ENCODE measurements around the gene JPT1.
"Not testable (repeated sequence)": the region's sequence is repeated elsewhere in the genome, so short reads cannot be mapped to it uniquely, and the experiment has no call there.

JPT1 gene

DNA sequence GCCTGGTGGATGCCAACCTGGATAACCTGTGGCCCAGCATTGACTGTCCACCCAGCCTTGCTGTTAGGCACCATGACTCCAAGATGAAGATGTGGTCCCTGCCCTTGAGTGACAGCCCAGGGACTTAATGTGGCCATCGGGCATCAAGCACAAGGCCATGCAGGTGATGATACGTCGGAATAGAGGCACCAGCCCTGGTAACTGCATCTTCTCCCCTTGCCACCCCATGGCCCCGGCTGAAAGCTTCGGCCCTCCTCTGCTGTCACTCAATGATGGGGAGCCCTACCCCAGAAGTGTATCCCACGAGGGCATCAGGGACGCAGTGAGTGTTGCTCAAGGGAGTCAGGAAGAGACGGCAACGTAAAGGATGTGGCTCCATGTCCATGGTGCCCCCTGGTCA lies 24.7 kb downstream of the JPT1 start:
- Histone ChIP-seq H3K27me3 (ENCODE audit: insufficient read depth, low read length, poor library complexity) (no peaks in the 10 kb centered on the region), H3K79me2 (ENCODE audit: insufficient read depth, low read length) (peaks cover 32% of the 10 kb centered on the region), H3K4me2 (ENCODE audit: insufficient read depth, low read length) (peak overlapping the region; percentile 83; the same call in 1 of the 2 replicates), H4K20me1 (ENCODE audit: insufficient read depth, low read length) (peaks cover 16% of the 10 kb centered on the region), H3K9ac (ENCODE audit: low read depth, low read length) (no peak overlapping the region), H3K9me3 (ENCODE audit: insufficient read depth, low read length, severe bottlenecking) (no peaks in the 10 kb centered on the region), H3K36me3 (ENCODE audit: insufficient read depth, low read length) (peaks cover 30% of the 10 kb centered on the region), H2AFZ (ENCODE audit: low read depth, low read length) (no peak overlapping the region), H3K4me3 (ENCODE audit: low read depth in 1 of 2, low read length in 2 of 2) (peak overlapping the region in 1 of 2 experiments; percentile 92; a peak in 1 of 4 replicates), H3K4me1 (ENCODE audit: insufficient read depth, low read length) (peaks cover 34% of the 10 kb centered on the region), H3K27ac (ENCODE audit: low read length) (no peak overlapping the region)
- ATAC-seq (ENCODE audit: insufficient read depth, low read depth) (no peak), DNase-seq (no peak)
- TF ChIP-seq, protein P1, sequence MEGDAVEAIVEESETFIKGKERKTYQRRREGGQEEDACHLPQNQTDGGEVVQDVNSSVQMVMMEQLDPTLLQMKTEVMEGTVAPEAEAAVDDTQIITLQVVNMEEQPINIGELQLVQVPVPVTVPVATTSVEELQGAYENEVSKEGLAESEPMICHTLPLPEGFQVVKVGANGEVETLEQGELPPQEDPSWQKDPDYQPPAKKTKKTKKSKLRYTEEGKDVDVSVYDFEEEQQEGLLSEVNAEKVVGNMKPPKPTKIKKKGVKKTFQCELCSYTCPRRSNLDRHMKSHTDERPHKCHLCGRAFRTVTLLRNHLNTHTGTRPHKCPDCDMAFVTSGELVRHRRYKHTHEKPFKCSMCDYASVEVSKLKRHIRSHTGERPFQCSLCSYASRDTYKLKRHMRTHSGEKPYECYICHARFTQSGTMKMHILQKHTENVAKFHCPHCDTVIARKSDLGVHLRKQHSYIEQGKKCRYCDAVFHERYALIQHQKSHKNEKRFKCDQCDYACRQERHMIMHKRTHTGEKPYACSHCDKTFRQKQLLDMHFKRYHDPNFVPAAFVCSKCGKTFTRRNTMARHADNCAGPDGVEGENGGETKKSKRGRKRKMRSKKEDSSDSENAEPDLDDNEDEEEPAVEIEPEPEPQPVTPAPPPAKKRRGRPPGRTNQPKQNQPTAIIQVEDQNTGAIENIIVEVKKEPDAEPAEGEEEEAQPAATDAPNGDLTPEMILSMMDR (IDR thresholded peaks at IDR 0.05; ENCODE audit: borderline replicate concordance, extremely low read depth, low read length, poor library complexity, severe bottlenecking) = no peak
- TF ChIP-seq EZH2 (IDR thresholded peaks at IDR 0.05; ENCODE audit: borderline replicate concordance, low read depth, low read length, severe bottlenecking) = no peak

DNA sequence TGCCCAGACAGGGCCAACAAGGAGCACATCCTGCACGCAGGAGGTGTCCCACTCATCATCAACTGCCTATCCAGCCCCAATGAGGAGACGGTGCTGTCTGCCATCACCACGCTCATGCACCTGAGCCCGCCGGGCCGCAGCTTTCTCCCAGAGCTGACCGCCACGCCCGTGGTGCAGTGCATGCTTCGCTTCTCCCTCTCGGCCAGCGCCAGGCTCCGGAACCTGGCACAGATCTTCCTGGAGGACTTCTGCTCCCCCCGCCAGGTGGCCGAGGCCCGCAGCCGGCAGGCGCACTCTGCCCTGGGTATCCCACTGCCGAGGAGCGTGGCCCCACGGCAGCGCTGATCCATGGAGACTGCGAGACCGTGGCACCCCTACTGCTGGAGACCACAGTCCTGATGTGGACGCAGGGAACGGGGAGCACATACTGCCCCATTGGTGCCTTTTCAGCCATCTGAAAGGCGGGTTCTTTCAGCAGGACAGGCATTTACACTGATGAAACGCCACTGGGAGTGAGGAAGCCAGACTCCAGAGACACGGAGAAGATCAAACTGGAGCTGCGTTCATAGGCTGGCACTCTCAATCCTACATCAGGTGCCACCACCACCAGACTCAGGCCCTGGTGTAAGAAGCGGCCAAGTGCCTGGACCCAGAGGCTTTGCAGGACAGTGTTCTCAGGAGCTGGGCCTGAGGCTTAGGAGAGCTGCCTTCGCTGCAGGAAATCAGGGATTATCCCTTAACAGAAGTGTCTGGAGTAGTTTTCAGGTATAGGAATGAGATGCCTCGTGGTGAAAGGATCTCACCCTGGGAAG lies 25.4 kb downstream of the JPT1 start:
- Histone ChIP-seq H3K27ac (ENCODE audit: low read length) (no peak overlapping the region), H3K4me2 (ENCODE audit: insufficient read depth, low read length) (no peak overlapping the region), H3K9me3 (ENCODE audit: insufficient read depth, low read length, severe bottlenecking) (no peaks in the 10 kb centered on the region), H2AFZ (ENCODE audit: low read depth, low read length) (no peak overlapping the region), H3K79me2 (ENCODE audit: insufficient read depth, low read length) (peaks cover 32% of the 10 kb centered on the region), H3K36me3 (ENCODE audit: insufficient read depth, low read length) (peaks cover 33% of the 10 kb centered on the region), H4K20me1 (ENCODE audit: insufficient read depth, low read length) (peaks cover 16% of the 10 kb centered on the region), H3K9ac (ENCODE audit: low read depth, low read length) (no peak overlapping the region), H3K27me3 (ENCODE audit: insufficient read depth, low read length, poor library complexity) (no peaks in the 10 kb centered on the region), H3K4me1 (ENCODE audit: insufficient read depth, low read length) (peaks cover 34% of the 10 kb centered on the region), H3K4me3 (ENCODE audit: low read depth in 1 of 2, low read length in 2 of 2) (no peak overlapping the region)
- DNase-seq = no peak
- no peak for ATAC-seq (ENCODE audit: insufficient read depth, low read depth)
- TF ChIP-seq EZH2 (IDR thresholded peaks at IDR 0.05; ENCODE audit: borderline replicate concordance, low read depth, low read length, severe bottlenecking) = no peak
- TF ChIP-seq, protein P1 (IDR thresholded peaks at IDR 0.05; ENCODE audit: borderline replicate concordance, extremely low read depth, low read length, poor library complexity, severe bottlenecking) = no peak

DNA sequence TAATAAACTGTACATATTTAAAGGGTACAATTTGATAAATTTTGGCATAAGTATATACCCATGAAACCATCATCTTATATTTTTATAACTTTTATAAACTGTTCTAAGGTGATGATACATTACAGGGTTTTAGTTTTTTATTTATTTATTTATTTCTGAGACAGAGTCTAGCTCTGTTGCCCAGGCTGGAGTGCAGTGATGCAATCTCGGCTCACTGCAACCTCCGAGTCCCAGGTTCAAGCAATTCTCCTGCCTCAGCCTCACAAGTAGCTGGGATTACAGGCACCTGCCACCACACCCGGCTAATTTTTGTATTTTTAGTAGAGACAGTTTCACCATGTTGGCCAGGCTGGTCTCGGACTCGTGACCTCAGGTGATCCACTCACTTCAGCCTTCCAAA lies 26.4 kb downstream of the JPT1 start:
- not testable (repeated sequence) for H3K4me3 ChIP-seq (ENCODE audit: low read depth in 1 of 2, low read length in 2 of 2); H3K9me3 ChIP-seq (ENCODE audit: insufficient read depth, low read length, severe bottlenecking); H3K4me2 ChIP-seq (ENCODE audit: insufficient read depth, low read length); H2AFZ ChIP-seq (ENCODE audit: low read depth, low read length); DNase-seq; ATAC-seq (ENCODE audit: insufficient read depth, low read depth); H3K27ac ChIP-seq (ENCODE audit: low read length); H3K9ac ChIP-seq (ENCODE audit: low read depth, low read length); H3K27me3 ChIP-seq (ENCODE audit: insufficient read depth, low read length, poor library complexity)
- Histone ChIP-seq H3K4me1 (ENCODE audit: insufficient read depth, low read length) (peaks cover 29% of the 10 kb centered on the region), H3K79me2 (ENCODE audit: insufficient read depth, low read length) (peaks cover 32% of the 10 kb centered on the region), H4K20me1 (ENCODE audit: insufficient read depth, low read length) (peaks cover 16% of the 10 kb centered on the region), H3K36me3 (ENCODE audit: insufficient read depth, low read length) (peaks cover 33% of the 10 kb centered on the region)

DNA sequence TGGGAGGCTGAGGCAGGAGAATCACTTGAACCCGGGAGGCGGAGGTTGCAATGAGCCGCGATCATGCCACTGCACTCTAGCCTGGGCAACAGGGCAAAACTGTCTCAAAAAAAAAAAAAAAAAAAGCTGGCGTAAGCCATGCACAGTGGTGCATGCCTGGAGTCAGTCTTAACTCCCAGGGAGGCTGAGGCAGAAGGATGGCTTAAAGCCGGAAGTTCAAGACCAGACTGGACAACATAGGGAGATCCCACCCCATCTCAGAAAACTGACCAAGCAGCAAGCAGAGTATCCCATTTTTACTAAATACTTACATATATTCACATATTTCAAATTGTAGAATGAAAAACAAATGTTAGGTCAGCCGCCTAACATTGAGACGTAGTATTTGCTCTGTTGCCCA lies 27.4 kb downstream of the JPT1 start:
- TF ChIP-seq, protein P1 (IDR thresholded peaks at IDR 0.05; ENCODE audit: borderline replicate concordance, extremely low read depth, low read length, poor library complexity, severe bottlenecking) = no peak
- TF ChIP-seq EZH2 (IDR thresholded peaks at IDR 0.05; ENCODE audit: borderline replicate concordance, low read depth, low read length, severe bottlenecking) = no peak
- peaks cover 33% of the 10 kb centered on the region for H3K36me3 ChIP-seq (ENCODE audit: insufficient read depth, low read length)
- no peaks in the 10 kb centered on the region for H3K9me3 ChIP-seq (ENCODE audit: insufficient read depth, low read length, severe bottlenecking)
- no peak overlapping the region for H2AFZ ChIP-seq (ENCODE audit: low read depth, low read length)
- no peak for ATAC-seq (ENCODE audit: insufficient read depth, low read depth)
- no peak overlapping the region for H3K9ac ChIP-seq (ENCODE audit: low read depth, low read length)
- H3K27ac ChIP-seq (ENCODE audit: low read length) = no peak overlapping the region
- peaks cover 20% of the 10 kb centered on the region for H3K4me1 ChIP-seq (ENCODE audit: insufficient read depth, low read length)
- peaks cover 31% of the 10 kb centered on the region for H3K79me2 ChIP-seq (ENCODE audit: insufficient read depth, low read length)
- DNase-seq = no peak
- H3K27me3 ChIP-seq (ENCODE audit: insufficient read depth, low read length, poor library complexity) = no peaks in the 10 kb centered on the region
- H3K4me3 ChIP-seq (ENCODE audit: low read depth in 1 of 2, low read length in 2 of 2) = no peak overlapping the region
- H4K20me1 ChIP-seq (ENCODE audit: insufficient read depth, low read length) = peaks cover 16% of the 10 kb centered on the region
- no peak overlapping the region for H3K4me2 ChIP-seq (ENCODE audit: insufficient read depth, low read length)
